ENCODE data around the gene AHI1.

AHI1 gene

GRCh38 chr6:135282395-135282794 is 215.1 kb downstream of the AHI1 start:
- no peaks in the 10 kb centered on the region for H3K4me1 ChIP-seq (ENCODE audit: control insufficient read depth, insufficient read depth, low read length)
- H3K27ac ChIP-seq (ENCODE audit: extremely low read depth, low read depth, low read length) = no peak overlapping the region
- POLR2A ChIA-PET = no interaction called here
- no peaks in the 10 kb centered on the region for H3K36me3 ChIP-seq (ENCODE audit: control insufficient read depth in 2 of 2, insufficient read depth in 1 of 2, low read length in 2 of 2)
- CTCF ChIA-PET = interaction anchor here (1.6 kb wide), 1 partner anchor 120 kb away, joined by 4 read pairs; no protein-coding TSS in a partner anchor
- no peak overlapping the region for H3K4me3 ChIP-seq (ENCODE audit: low read depth, low read length)
- TF ChIP-seq ZNF677 (tag by site-specific recombination; IDR thresholded peaks at IDR 0.05) (no peak), ZNF610 (tag by site-specific recombination; IDR thresholded peaks at IDR 0.05; ENCODE audit: borderline replicate concordance) (no peak)
- no peaks in the 10 kb centered on the region for H3K9me3 ChIP-seq (ENCODE audit: control insufficient read depth, insufficient read depth, low read depth, low read length)

- ChIA-PET CTCF (no interaction called here), POLR2A (no interaction called here)
- TF ChIP-seq ZNF449 (tag by site-specific recombination; IDR thresholded peaks at IDR 0.05) (no peak), ZNF391 (tag by site-specific recombination; IDR thresholded peaks at IDR 0.05; ENCODE audit: borderline replicate concordance, low read depth) (no peak), ZBTB1 (tag by site-specific recombination; IDR thresholded peaks at IDR 0.05) (no peak), ZSCAN23 (tag by site-specific recombination; IDR thresholded peaks at IDR 0.05) (no peak), ZBTB10 (tag by site-specific recombination; IDR thresholded peaks at IDR 0.05) (no peak), EGR2 (tag by site-specific recombination; IDR thresholded peaks at IDR 0.05; ENCODE audit: low read depth) (no peak), OSR2 (tag by site-specific recombination; IDR thresholded peaks at IDR 0.05) (no peak), ZNF19 (tag by site-specific recombination; IDR thresholded peaks at IDR 0.05; ENCODE audit: low read depth) (no peak), HOXA7 (CRISPR knock-in tag; IDR thresholded peaks at IDR 0.05; ENCODE audit: borderline replicate concordance) (no peak), ZNF202 (tag by site-specific recombination; IDR thresholded peaks at IDR 0.05; ENCODE audit: borderline replicate concordance) (no peak), ZNF664 (tag by site-specific recombination; IDR thresholded peaks at IDR 0.05) (no peak), ZNF311 (tag by site-specific recombination; IDR thresholded peaks at IDR 0.05; ENCODE audit: borderline replicate concordance) (no peak), ZNF16 (tag by site-specific recombination; IDR thresholded peaks at IDR 0.05; ENCODE audit: low read depth) (no peak), ZNF510 (tag by site-specific recombination; IDR thresholded peaks at IDR 0.05; ENCODE audit: insufficient replicate concordance) (no peak), SETDB1 (IDR thresholded peaks at IDR 0.05; ENCODE audit: insufficient read length, low read length) (no peak), ZNF221 (tag by site-specific recombination; IDR thresholded peaks at IDR 0.05; ENCODE audit: borderline replicate concordance) (no peak), ZNF239 (tag by site-specific recombination; IDR thresholded peaks at IDR 0.05) (no peak), ZNF792 (tag by site-specific recombination; IDR thresholded peaks at IDR 0.05) (no peak), SP7 (tag by site-specific recombination; IDR thresholded peaks at IDR 0.05) (no peak), ZNF114 (tag by site-specific recombination; IDR thresholded peaks at IDR 0.05) (no peak)
- no peak overlapping the region for H3K4me3 ChIP-seq (ENCODE audit: low read depth, low read length)
- H3K9me3 ChIP-seq (ENCODE audit: control insufficient read depth, insufficient read depth, low read depth, low read length) = no peaks in the 10 kb centered on the region
- no peak overlapping the region for H3K27ac ChIP-seq (ENCODE audit: extremely low read depth, low read depth, low read length)
- no peaks in the 10 kb centered on the region for H3K4me1 ChIP-seq (ENCODE audit: control insufficient read depth, insufficient read depth, low read length)
- no peaks in the 10 kb centered on the region for H3K36me3 ChIP-seq (ENCODE audit: control insufficient read depth in 2 of 2, insufficient read depth in 1 of 2, low read length in 2 of 2)
Measured at GRCh38 chr6:135281964-135282363, 215.6 kb downstream of the AHI1 start.

Measured in HEK293 (cell line).